Activated CD4-positive, CD25-positive, alpha-beta regulatory T cell (primary cell): Measurements from ENCODE around the gene ZNF101.
"Not testable (repeated sequence)": the region's sequence is repeated elsewhere in the genome, so short reads cannot be mapped to it uniquely, and the experiment has no call there.

ENCODE experiments used
- DNase-seq, 4 experiments: peaks; one replicate each; lab custom pipeline; 2025; lab: John Stamatoyannopoulos, UW

Gene ZNF101

GRCh38 chr19:19661675-19662251 lies 6.9 kb upstream of the ZNF101 start:
- peak in 2 of 4 experiments; percentile 11 to 29 for DNase-seq

GRCh38 chr19:19662344-19662743 lies 6.3 kb upstream of the ZNF101 start:
- no peak for DNase-seq

- DNase-seq, result no peak
Observed at GRCh38 chr19:19662871-19663255, 5.8 kb upstream of the ZNF101 start.

GRCh38 chr19:19663256-19664120 lies 5.2 kb upstream of the ZNF101 start, which contains the start of gene ATP13A1:
TSS of gene ATP13A1 (minus strand) at chr19:19663676. CDS start at chr19:19663666, 10 bp downstream.
- peak; percentile 94 to 98 (median 98) for DNase-seq

- not testable (repeated sequence) for DNase-seq
Observed at GRCh38 chr19:19665420-19665948, 3.2 kb upstream of the ZNF101 start.

GRCh38 chr19:19670070-19670551 lies 1.5 kb downstream of the ZNF101 start:
- DNase-seq, result no peak

GRCh38 chr19:19672816-19673215 lies 4.2 kb downstream of the ZNF101 start:
- DNase-seq, result no peak

GRCh38 chr19:19674315-19674714 lies 5.7 kb downstream of the ZNF101 start:
- no peak for DNase-seq

- no peak for DNase-seq
Observed at GRCh38 chr19:19677579-19677978, 8.9 kb downstream of the ZNF101 start.

- no peak for DNase-seq
Observed at GRCh38 chr19:19679176-19680073, 10.8 kb downstream of the ZNF101 start.

- DNase-seq, result not testable (repeated sequence)
Observed at GRCh38 chr19:19686119-19686518, 17.5 kb downstream of the ZNF101 start.

GRCh38 chr19:19686580-19686979 lies 17.9 kb downstream of the ZNF101 start:
- DNase-seq, result no peak

- no peak for DNase-seq
Observed at GRCh38 chr19:19687090-19687489, 18.5 kb downstream of the ZNF101 start.

- DNase-seq, result not testable (repeated sequence)
Observed at GRCh38 chr19:19689023-19689422, 20.4 kb downstream of the ZNF101 start.

GRCh38 chr19:19691683-19692082 lies 23.0 kb downstream of the ZNF101 start:
- DNase-seq, result no peak

GRCh38 chr19:19696386-19696785 lies 27.7 kb downstream of the ZNF101 start:
- no peak for DNase-seq

- no peak for DNase-seq
Observed at GRCh38 chr19:19697589-19697988, 28.9 kb downstream of the ZNF101 start.

- not testable (repeated sequence) for DNase-seq
Observed at GRCh38 chr19:19700493-19700892, 31.9 kb downstream of the ZNF101 start.

GRCh38 chr19:19704836-19705235 lies 36.2 kb downstream of the ZNF101 start:
- no peak for DNase-seq

- DNase-seq, result no peak
Observed at GRCh38 chr19:19710506-19710905, 41.9 kb downstream of the ZNF101 start.

- DNase-seq, result no peak
Observed at GRCh38 chr19:19711306-19711933, 42.8 kb downstream of the ZNF101 start.
